Left cardiac atrium (tissue), 4 donors: ENCODE results near the gene KRTAP3-1. TPM values are rescaled to one million over a fixed set of nuclear protein-coding genes. Genes with fewer than 3 reads are reported as not detected.
"Not testable (repeated sequence)": the region's sequence is repeated elsewhere in the genome, so short reads cannot be mapped to it uniquely, and the experiment has no call there.

ENCODE experiments used
- ATAC-seq, 2 donors: fragments of 200-7000 bp; cut with Tn5 transposase; one replicate each; pipeline ENCODE4 v1.9.1; 2020; ENCODE audit warnings: mild to moderate bottlenecking in 2 of 2, moderate library complexity in 2 of 2
- DNase-seq: peaks from one replicate; pipeline ENCODE4 v3.0.0-alpha.2; 2020
- intact Hi-C, 2 donors: fragments of 100-400 bp; cut with DNase I; formaldehyde crosslinking; loops; one replicate each; pipeline versions ENCODE4 v1.14.1 to v1.15.1; 2022 to 2023
- long read RNA-seq: library from polyadenylated mRNA; unstranded; transcript quantifications from one replicate; pipeline ENCODE4 v2.0.0, GENCODE V29; 2021
- total RNA-seq, 2 donors: library from RNA; stranded (reverse); fragmentation: NEBNext Ultra II Directional; extraction: Animal tissue kit (Norgen Biotek cat#: 25700); gene quantifications; one replicate each; pipeline ENCODE4 v1.2.1, GENCODE V29; 2021
- donor health status: DM: no; HTN: yes; CAD: no.
- donor health status: DM: no; HTN: yes; CAD: no; lungs with severe emphysema.
- donor health status: DM: yes; HTN: yes; CAD: no.
- donor health status: Dilated cardiomyopathy.

The KRTAP3-1 gene
- total RNA-seq = not detected
- long read RNA-seq = 0 reads

- no peak for DNase-seq
- intact Hi-C loops = no loop called here
- no peak for ATAC-seq
Measured at GRCh38 chr17:41008811-41009210, at the start of gene KRTAP3-1. KRTAP3-1 (minus strand) TSS chr17:41009128; CDS start chr17:41009074, 54 bp downstream.

GRCh38 chr17:41057547-41057946 is 48.6 kb upstream of the KRTAP3-1 start:
- intact Hi-C loops = no loop called here
- DNase-seq = no peak
- no peak for ATAC-seq

- intact Hi-C loops, DNase-seq, ATAC-seq: not testable (repeated sequence)
Measured at GRCh38 chr17:41055130-41055529, 46.2 kb upstream of the KRTAP3-1 start, which contains the start of gene KRTAP2-2. KRTAP2-2 (minus strand) TSS chr17:41055230; CDS start chr17:41055211, 19 bp downstream.

- intact Hi-C loops, DNase-seq, ATAC-seq: not testable (repeated sequence)
Measured at GRCh38 chr17:41054556-41054955, 45.6 kb upstream of the KRTAP3-1 start.

- ATAC-seq (no peak), DNase-seq (no peak)
- intact Hi-C loops = no loop called here
Measured at GRCh38 chr17:41054025-41054424, 45.1 kb upstream of the KRTAP3-1 start.

- intact Hi-C loops = no loop called here
- ATAC-seq = no peak
- no peak for DNase-seq
Measured at GRCh38 chr17:41052566-41052965, 43.6 kb upstream of the KRTAP3-1 start.

- DNase-seq = no peak
- intact Hi-C loops = no loop called here
- ATAC-seq = no peak
Measured at GRCh38 chr17:41049110-41049509, 40.2 kb upstream of the KRTAP3-1 start.

- DNase-seq = no peak
- ATAC-seq = no peak
- intact Hi-C loops = no loop called here
Measured at GRCh38 chr17:41048441-41048840, 39.5 kb upstream of the KRTAP3-1 start.

GRCh38 chr17:41046735-41047465 is 38.0 kb upstream of the KRTAP3-1 start, which contains the start of gene KRTAP2-1:
KRTAP2-1 (minus strand) TSS chr17:41047316; CDS start chr17:41047267, 49 bp downstream.
- ATAC-seq, DNase-seq, intact Hi-C loops: not testable (repeated sequence)

GRCh38 chr17:41042953-41043352 is 34.0 kb upstream of the KRTAP3-1 start:
- DNase-seq = no peak
- intact Hi-C loops = no loop called here
- no peak for ATAC-seq

- intact Hi-C loops, DNase-seq: not testable (repeated sequence)
- peak in 1 of 2 donors; percentile 53 for ATAC-seq
Measured at GRCh38 chr17:41040783-41041571, 32.0 kb upstream of the KRTAP3-1 start, which contains the start of gene KRTAP1-1. KRTAP1-1 (minus strand) TSS chr17:41041450; CDS start chr17:41041397, 53 bp downstream.

GRCh38 chr17:41037853-41038350 is 29.0 kb upstream of the KRTAP3-1 start:
- DNase-seq (no peak), ATAC-seq (no peak)
- intact Hi-C loops = no loop called here

- intact Hi-C loops, DNase-seq, ATAC-seq: not testable (repeated sequence)
Measured at GRCh38 chr17:41034346-41034935, 25.5 kb upstream of the KRTAP3-1 start, which contains the start of gene KRTAP1-3. KRTAP1-3 (minus strand) TSS chr17:41034874; CDS start chr17:41034821, 53 bp downstream.

GRCh38 chr17:41029633-41030245 is 20.8 kb upstream of the KRTAP3-1 start, which contains the start of gene KRTAP1-4:
KRTAP1-4 (minus strand) TSS chr17:41030195; CDS start chr17:41030078, 117 bp downstream.
- ATAC-seq (no peak), DNase-seq (no peak)
- intact Hi-C loops = no loop called here

- intact Hi-C loops = no loop called here
- DNase-seq = no peak
- no peak for ATAC-seq
Measured at GRCh38 chr17:41026715-41027471, 18.0 kb upstream of the KRTAP3-1 start, which contains the start of gene KRTAP1-5. KRTAP1-5 (minus strand) TSS chr17:41027208; CDS start chr17:41027155, 53 bp downstream.

GRCh38 chr17:41024697-41025096 is 15.8 kb upstream of the KRTAP3-1 start:
- DNase-seq (no peak), ATAC-seq (no peak)
- intact Hi-C loops = no loop called here

- no peak for ATAC-seq
- intact Hi-C loops = no loop called here
Measured at GRCh38 chr17:41020336-41020735, 11.4 kb upstream of the KRTAP3-1 start.

GRCh38 chr17:41019415-41019814 is 10.5 kb upstream of the KRTAP3-1 start:
- intact Hi-C loops = no loop called here
- no peak for ATAC-seq
- no peak for DNase-seq

More at GRCh38 chr17:41020336-41020735, 11.4 kb upstream of the KRTAP3-1 start:
- DNase-seq = no peak
